ENCODE results near the gene BCL2L15.

The BCL2L15 gene

DNA sequence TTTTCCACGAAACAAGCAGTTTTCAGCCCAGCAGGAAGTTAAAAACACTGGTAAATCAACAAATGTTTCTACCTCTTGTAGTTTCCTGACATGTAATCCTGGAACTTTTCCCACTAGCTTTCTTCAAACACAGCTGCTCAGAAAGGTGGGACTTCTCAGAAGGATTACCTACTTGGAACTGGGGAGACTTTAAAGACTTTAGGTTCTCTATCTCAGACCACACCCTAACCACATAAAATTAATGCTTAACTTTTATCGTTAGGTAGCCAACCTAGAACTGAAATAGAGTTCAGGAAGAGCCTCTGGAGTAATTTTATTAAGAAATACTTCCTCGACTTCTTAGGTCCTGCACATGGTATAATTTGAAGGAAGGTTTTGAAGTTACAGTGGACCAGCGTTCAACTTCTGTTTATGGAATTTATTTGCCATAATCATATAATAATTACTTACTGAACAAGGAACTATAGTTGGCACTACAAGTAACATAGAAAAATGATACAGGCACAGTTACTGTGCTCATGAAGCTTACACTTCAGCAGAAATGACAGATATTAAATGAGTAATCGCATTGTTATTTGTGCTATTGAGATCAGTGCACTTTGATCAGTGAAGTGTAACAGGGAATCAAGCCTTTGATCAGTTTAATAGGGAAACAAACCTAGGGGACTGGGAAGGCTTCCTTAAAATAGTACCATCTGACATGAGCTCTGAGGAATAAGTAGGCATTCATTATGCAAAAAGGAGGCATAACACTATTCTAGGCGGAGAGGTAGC, at the start of gene BCL2L15:
TSS of gene BCL2L15 (minus strand) at position 180 of the 774 bp plus-strand sequence. CDS start 206 bp downstream, outside the sequence.
- DNase-seq: no peak

DNA sequence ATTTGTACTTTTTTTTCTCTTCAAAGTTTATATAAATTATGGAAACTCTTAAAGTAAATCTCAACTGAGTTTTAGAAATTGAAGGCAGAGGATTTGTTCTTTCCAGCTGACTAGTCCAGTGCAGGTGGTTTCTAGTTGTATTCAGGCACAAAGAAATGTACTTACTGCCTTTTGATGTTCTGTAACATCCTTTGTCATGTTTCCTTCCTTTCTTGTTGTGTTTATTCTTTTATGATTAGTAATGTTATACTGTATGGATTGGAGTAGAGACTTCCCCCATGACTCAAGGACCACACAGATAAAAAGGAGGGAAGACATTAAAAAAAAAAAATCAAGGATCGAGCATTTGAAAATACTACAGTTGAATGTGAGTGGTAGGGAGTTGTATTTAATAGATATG, 49.8 kb upstream of the BCL2L15 start:
- no peak for DNase-seq

DNA sequence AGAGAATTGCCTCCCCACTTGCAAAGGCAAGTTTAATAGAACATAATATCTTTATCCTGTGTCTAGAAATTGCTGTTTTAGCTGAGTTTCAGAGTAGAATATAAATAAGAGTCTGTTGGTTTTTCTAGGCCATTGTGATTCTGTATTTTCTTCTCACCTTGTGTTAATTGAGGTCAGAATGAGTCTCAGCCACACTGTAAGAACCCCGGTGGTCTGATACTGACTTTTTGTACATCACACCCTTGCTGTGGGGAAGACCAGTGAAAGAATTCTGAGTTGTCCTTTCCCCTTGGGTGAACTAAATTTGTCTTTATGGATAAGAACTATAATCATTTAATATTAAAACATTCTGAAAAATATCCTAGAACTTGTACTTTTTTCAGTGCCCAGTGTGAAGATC, 48.6 kb upstream of the BCL2L15 start:
- no peak for DNase-seq

DNA sequence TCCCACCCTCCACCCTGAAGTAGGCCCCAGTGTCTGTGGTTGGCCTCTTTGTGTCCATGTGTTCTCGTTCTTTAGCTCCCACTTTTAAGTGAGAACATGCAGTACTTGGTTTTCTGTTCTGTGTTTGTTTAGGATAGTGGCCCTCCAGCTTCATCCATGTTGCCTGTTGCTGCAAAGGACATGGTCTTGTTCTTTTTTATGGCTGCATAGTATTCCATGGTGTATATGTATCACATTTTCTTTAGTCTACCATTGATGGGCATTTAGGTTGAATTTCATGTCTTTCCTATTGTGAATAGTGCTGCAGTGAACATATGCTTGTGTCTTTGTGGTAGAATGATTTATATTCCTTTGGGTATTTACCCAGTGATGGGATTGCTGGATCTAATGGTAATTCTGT, 47.8 kb upstream of the BCL2L15 start:
- no peak for DNase-seq

DNA sequence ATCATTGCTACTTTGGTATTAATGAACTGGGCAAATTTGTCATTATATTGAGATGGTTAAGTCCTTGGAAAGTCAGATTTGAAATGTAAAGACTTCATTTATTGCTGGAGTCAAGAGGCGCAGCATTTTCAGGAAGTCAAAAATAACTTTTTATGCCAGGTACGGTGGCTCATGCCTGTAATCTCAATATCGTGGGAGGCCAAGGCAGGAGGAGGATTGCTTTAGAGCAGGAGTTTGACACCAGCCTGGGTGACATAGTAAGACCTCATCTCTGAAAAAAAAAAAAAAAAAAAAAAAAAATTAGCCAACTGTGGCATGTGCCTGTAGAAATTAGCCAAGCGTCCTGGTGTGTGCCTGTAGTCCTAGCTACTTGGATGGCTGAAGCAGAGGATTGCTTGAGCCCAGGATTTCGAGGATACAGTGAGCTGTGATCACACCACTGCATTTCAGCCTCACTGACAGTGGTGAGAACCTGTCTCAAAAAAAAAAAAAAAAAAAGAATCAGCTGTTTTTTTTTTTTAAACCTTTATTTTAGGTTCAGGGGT, 47.2 kb upstream of the BCL2L15 start:
- no peak for DNase-seq

DNA sequence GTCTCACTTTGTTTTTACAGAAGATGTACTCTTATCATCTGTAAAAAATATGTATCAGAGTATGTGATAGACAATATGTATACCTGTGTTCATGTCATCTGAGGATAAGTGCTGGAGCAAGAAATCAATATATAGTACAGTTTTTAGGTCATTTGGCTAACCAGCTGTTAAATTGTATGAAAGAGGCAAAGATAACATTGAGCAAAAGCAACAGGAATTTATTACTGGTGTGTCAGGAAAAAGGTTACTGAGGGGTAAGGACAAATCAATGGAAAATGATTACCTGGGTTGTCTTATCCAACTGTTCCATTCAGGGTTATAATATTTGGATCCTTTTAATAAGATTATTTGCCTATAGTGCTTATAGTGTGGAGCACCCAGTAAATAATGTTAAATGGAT, 46.6 kb upstream of the BCL2L15 start:
- no peak for DNase-seq

DNA sequence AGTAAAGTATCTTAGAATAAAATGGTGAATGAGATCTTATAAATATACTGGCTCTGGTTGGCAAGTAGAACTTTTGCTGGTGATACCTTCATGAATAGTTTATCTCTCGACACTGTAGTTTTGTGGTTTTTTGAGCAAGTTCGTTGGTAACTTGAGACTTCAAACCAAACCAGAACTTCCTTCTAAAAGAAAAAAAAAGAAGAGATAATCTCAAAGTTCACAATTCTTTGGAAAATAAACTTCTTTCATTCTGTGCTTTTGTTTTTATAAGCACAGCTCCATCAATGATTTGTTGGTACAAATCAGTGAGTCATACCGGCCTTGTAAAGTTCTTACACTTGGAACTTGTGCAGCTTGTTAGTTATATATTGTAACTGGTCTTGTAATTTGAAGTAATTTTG, 44.1 kb upstream of the BCL2L15 start:
- DNase-seq: no peak

DNA sequence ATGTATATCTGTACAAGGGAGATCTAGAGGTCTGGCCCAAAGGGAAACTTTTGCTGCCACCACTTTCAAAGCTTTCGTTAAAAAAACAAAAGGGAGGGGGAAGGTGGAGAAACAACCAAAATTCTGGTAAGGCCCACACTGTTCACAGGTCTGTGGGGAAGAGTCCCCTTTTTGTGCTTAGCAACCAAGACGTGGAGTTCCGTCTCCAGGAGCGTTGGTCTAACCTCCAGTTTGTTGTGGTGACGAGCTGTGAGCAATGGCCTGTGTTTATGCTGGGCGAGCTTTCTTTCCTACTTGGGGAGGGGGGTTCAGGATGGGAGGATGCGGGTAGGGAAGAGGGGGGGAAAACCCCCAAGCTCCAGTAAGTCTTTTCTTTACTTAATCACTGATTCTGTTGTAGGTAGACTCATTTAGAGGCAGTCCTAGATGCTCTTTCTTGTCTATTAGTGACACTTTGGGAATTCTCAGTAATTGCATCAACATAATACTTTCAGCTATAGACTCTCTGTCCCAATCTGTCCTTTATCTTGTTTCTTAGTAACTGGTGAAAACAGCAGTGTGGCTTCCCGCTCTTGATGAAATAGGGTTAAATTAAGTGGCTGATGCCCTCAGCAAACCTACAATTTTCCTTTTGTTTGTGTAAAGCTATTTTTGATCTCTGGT, 43.2 kb upstream of the BCL2L15 start:
- peak; percentile 22 for DNase-seq

DNA sequence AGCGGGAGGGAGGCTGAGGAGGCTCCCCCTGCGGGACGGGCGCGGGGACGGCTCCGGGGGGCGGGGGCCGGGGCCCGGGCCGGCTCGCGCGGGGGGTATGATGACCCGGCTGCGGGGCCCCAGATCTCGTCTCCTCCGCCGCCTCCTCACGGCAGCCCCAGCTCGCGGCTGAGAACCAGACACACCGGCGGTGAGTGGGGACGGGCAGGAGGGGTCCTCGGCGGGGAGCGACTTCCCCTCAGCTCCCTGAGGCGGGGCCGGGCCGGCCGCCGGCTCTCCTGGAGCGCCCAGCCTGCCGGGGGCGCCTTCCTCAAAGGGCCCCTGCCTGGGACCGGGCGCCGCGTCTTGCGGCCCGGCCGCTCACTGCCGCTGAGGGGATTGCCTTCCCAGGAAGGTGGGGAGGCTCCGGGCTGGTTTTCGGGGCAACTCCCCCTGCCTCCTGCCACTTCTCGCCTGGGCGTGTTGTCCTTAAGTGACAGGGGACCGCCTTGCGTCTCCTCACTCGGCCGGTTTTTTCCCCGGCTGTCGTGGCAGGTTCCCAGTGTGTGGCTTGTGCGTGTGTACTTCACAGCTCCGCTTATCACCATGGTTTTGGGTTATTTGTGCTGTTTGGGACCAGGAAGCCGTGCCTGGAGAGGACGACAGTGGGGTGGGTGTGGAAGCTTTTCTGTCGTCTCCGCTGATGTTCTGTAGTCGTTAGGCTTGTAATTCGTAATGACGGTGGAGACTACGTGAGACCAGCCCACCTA, 42.5 kb upstream of the BCL2L15 start:
- DNase-seq: peak; percentile 48

DNA sequence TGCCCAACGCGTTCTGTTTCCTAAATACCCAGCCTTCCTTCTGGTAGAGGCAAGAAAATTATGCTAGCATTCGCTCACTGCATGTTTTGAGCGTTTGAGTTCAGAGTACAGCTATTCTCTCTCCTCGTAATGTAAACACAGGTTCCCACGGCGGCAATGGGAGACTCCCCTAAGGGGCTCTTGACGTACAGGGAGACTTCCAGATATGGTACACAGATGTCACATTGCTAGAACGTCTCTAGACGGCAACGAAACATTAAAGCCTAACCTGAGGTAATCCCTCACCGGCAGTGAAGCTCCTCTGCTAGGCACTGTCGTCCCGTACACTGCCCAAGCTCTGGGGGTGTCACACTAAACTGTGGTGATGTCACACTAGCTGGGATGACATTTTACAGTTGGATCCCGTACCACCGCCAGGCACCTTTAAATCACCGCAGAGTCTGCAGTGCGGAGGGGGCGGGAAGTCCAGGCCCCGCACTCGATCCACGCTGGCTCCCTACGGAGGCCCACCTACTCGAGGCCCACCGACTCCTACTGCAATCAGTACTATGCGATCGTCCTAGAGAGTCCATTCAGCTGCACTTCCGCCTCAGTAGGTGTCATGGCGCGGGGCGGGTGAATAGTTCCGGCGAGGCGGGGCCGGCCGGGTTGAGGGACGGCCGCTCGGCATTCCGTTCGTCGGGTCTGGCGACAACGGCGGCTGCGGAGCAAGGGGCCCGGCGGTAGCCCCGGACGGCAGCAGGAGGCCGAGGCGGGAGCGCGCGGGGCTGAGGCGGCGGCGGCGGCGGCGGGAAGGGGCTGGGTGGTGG, 41.8 kb upstream of the BCL2L15 start, which contains the start of gene HIPK1:
TSS of gene HIPK1 (plus strand) at position 384 of the 809 bp plus-strand sequence.
- peak; percentile 91 for DNase-seq

DNA sequence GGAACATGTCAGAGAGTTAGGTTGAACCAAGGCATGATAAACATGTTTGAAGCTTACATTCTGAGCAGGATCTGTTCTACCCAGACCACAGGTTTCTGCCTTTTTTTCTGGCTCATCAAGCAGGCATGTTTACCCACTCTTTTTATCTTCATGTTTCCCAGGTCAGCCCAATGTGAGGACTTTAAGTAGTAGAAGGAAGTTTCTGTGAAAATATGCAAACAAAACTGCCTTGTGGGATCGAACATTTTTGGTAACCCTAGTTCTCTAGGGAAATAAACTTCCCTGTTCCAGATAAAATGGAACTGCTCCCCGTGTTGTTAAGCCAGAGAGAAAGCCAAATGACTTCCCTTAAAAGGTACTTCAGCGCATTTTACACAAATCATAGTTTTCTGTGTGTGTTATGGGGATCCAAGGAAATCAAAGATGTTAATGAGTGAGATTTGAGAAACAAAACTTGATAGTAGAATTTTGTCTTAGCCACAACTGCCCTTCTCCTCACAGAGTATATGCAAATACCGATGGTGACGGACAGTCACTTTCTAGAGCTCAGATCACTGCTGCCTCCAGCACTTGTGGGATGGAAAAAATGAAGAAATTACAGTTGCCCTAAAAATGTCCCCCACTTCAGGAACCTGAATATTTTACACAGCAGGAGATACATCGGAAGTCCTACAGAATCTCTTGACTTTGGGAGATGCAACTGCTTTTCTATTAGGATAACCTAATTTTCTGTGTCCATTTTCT, 41.0 kb upstream of the BCL2L15 start:
- no peak for DNase-seq

DNA sequence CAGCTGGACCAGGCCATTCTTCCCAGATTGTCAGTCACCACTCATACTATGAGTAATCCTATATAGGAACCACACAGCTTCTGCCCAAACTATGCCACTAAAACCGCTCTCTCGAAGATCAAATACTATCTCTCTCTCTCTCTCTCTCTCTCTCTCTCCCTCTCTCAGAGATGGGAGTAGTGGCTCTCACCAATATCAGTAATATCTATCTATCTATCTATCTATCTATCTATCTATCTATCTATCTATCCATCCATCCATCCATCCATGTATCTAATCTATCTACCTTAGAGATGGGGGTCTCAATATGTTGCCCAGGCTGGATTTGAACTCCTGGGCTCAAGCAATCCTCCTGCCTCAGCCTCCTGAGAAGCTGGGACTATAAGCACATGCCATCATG, 37.1 kb upstream of the BCL2L15 start:
- DNase-seq: no peak

DNA sequence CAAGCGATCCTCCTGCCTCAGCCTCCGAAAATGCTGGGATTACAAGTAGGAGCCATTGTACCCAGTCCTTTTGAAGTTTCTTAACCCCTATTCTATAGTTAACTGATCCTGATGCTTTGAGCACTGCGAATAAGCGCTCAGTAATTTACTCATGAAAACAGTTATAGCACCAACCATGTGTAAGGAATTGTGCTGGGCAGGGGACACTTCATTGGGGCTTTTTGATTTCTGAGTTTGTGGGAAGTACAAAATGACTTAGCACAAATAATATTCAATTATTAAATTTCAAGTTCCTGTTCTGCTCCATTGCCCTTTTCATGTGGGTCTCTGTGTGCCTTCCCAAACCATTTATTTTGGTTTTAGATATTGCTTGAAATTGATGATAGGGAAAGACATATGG, 35.6 kb upstream of the BCL2L15 start:
- DNase-seq: no peak

DNA sequence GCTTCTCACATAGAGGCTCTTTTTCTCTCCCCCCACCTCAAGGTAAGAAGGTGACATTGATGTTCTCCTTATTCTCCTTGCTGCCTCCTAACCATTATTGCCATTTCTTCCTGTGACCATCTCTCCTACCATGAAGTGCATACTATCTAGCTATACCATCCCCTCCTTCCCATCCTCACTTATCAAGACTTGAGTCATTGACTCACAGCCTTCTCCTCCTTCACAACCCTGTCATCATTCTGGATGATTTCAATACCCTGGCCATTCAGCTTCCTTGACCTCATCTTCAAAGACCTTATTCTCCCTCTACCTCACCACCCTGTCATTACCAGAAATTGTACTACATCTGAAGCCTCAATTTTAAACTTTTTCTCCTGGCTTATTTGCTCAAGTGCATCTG, 30.9 kb upstream of the BCL2L15 start:
- no peak for DNase-seq

DNA sequence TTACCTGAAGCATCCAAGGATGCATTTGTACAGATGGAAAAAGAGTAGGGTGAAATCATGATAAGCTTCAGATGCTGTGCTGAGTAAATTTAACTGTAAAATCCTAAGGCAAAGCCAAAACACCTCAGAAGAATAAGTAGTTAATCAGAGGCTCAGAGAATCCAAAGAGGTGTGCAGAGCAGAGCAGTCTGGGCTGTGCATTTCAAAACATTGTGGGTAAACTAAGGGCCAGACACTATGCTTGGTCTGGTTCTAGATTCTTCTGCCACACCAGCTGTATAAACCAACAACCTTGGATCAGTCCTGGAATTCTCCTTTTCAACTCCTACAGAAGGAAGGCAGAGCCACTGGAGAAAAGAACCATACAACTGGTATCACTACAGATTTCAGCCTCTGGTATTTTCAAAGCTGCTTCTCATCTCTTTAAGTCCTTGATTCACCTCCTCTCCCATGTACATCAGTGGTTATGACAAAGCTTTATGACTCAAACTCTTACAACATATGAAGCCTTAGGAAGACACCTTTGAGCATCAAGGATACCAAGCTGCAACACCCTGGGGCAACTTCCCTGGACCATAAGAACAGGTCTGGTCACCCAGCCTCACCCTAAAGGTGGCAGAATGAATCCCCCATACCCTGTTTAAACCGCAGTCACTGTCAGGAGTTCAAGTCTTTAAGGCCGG, 30.2 kb upstream of the BCL2L15 start:
- no peak for DNase-seq

DNA sequence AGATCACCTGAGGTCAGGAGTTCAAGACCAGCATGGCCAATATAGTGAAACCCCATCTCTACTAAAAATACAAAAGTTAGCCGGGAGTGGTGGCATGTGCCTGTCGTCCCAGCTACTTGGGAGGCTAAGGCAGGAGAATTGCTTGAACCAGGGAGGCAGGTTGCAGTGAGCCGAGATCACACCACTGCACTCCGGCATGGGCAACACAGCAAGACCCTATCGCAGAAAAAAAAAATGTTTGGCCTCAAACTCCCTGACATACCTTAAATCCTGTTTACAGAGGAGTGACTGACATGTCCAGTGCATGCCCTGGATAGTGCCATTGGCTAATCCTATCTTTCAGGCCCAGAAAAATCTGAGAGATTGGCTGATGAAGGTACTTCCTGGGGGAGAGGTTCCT, 29.6 kb upstream of the BCL2L15 start:
- DNase-seq: no peak

DNA sequence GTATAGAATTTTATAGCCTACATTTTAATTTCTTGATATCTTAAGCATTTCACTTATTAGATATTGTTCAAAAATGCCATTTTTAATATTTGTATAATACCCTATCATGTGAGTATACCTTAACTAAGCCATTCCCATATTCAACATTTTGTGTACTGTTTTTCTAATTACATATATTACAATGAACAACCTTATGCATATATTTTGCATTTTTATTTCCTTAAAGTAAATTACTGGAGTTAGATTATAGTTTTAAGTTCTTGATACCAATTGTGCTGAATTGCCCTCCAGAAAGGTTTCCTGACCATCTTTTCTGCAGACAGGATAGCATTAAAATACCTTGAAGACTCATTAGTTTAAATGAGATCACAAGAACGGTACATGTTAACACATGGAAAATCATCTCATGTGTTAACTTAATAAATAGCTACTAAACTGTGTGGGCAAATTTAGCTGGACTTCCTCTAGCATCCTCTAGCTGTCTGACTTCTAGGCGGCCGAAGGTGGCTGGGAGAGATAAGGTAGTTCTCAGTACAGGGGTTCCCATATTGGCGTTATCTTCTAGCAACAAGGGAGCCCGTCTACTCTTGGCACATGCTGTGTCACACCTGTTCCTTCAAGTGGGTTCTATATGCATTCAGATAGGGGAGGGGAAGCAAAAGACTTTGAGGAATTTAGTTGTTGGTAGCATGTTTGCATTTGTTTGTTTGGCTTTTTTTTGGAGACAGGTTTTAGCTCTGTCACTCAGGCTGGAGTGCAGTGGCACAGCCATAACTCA, 26.7 kb upstream of the BCL2L15 start:
- DNase-seq: no peak

DNA sequence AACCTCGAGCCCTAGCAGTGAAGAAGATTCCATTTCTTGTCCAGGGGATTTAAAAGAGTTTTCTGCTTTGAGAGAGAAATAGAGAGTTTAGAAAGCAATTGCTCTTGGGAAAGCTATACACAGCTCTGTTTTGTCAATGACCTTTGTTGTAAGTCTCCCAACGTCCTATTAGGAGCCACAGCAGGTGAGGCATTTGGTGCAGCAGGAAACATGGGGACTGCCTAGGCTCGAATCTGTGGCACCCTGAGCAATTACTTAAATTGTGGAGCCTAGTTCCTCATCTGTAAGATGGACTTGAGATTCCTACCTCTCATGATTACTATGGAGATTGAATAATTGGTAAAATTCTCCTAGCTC, 25.9 kb upstream of the BCL2L15 start:
- DNase-seq: no peak

DNA sequence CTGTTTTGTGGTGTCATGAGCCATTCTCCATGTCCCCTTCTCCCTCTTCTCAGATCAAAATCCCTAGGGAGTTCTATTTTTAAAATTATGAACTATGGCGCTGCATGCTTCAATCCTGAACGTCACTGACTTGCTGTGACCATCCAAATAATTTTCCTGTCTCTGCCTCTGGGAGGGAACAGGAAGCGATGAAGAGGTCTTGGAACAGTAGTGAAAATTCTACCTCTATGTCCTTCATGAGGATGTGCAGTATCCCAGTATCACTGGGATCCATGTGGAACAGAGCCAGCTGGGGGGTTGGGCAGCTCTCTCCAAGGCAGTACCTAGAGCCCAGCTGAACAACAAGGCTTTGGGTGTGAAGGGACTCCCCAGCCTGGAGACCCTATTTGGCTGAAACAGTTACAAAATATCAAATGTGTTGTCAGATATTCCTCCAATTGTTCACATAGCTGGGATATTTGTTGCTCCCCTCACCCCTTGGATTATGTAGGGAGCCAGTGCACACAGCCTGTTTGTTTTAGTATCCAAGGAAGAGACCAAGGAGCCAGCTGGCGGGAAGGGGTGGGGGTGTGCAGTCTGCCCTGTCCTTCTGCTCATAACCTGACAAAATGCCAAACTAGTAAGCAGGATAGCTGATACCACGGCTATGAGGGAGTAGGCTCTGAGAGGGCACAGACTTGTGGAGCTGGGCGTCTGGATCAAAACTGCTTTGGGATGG, 25.4 kb upstream of the BCL2L15 start:
- DNase-seq: no peak

DNA sequence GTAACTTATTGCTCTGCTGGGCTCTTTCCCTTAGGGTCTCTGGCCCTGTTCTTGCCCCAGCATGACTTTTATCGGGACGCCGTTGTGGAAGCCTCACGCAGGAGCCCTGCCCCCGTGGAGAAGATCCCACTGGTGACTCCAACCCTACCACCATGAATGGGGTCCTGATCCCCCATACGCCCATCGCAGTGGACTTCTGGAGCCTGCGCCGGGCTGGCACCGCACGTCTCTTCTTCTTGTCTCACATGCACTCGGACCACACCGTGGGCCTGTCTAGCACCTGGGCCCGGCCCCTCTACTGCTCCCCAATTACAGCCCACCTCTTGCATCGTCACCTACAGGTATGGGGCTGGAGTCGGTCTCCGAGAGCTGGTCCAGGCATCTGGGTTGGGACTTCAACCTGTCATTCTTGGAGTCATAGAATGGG, 18.1 kb upstream of the BCL2L15 start:
- no peak for DNase-seq

Data from stimulated activated CD4-positive, alpha-beta T cell treated with anti-CD3 and anti-CD28 coated beads, Interleukin-12 subunit alpha, Interleukin-12 subunit beta, amount 100 ng/mL, for 4 hours (primary cell).